Spleen (tissue), 7 donors: ENCODE results near the gene SLC26A8.

ENCODE experiments used
- CTCF ChIP-seq, 11 experiments: fragments of 200-600 bp in 7 of 11; fragments of 450-650 bp in 4 of 11; sonication (generic) in 4 of 11; IDR thresholded peaks in 8 of 11; conservative IDR thresholded peaks in 3 of 11; 1 replicate in 7 of 11; 2 replicates in 4 of 11; pipeline versions ENCODE4 v1.4.0 to v1.8.0; 2016 to 2021; ENCODE audit warnings: antibody characterized with exemption in 11 of 11, inconsistent platforms in 4 of 11, mild to moderate bottlenecking in 1 of 11
- POLR2A ChIP-seq, 3 donors: fragments of 450-650 bp; IDR thresholded peaks; one replicate each; pipeline ENCODE4 v1.5.1; 2017; ENCODE audit warnings: antibody characterized with exemption in 3 of 3, mild to moderate bottlenecking in 1 of 3
- donor health status: DM: no; HTN: no; CAD: no; lungs with moderate emphysema.
- donor health status: DM: no; HTN: no; CAD: no.
- donor health status: DM: no; HTN: no; CAD: no.

DNA sequence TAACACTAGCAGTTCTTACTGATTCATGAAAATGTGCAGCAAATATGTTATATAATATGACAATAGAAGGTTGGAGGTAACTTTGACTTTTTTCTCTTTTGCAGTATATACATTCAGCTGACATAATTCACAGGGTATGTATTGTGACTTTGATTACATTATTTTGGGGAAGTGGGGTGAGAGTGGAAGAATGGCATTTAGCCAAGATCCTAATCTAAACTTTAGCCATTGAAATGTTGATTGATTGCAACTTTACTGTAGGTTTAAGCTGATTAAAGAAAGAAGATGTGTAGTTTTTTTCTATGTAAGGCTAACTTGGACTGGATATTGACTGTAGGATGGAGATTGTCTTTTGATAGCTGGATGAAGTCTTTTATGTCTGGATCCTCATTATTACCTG is 49.1 kb upstream of the SLC26A8 start:
- TF ChIP-seq CTCF (IDR thresholded peaks at IDR 0.05 in 8 of 11, conservative IDR thresholded peaks at IDR 0.05 in 3 of 11): no peak
- TF ChIP-seq POLR2A (IDR thresholded peaks at IDR 0.05): no peak
